Skin epidermis (tissue), 12 donors: Measurements from ENCODE around the gene LIN7A.
A peak's percentile ranks its signal among the peaks of the same experiment; 100 is the strongest.
"Not testable (repeated sequence)": the region's sequence is repeated elsewhere in the genome, so short reads cannot be mapped to it uniquely, and the experiment has no call there.

Experiments
- H3K27ac ChIP-seq, 21 experiments: fragments of 200-600 bp; sonication (generic) in 11 of 21; one replicate each; pipeline ENCODE4 v1.5.0; 2020; ENCODE audit warnings: mild to moderate bottlenecking in 3 of 21, inconsistent platforms in 2 of 21, moderate library complexity in 2 of 21
- H3K4me3 ChIP-seq, 7 experiments: fragments of 200-600 bp; sonication (generic) in 2 of 7; one replicate each; pipeline ENCODE4 v1.5.0; 2020; ENCODE audit warnings: inconsistent platforms in 2 of 7, mild to moderate bottlenecking in 2 of 7, moderate library complexity in 1 of 7

Gene LIN7A

GRCh38 chr12:80818878-80819277 is 118.9 kb downstream of the LIN7A start:
- Histone ChIP-seq H3K27ac (no peak overlapping the region), H3K4me3 (no peak overlapping the region)

GRCh38 chr12:80815351-80815750 is 122.4 kb downstream of the LIN7A start:
- Histone ChIP-seq H3K27ac (no peak overlapping the region), H3K4me3 (no peak overlapping the region)

GRCh38 chr12:80814453-80814852 is 123.3 kb downstream of the LIN7A start:
- H3K4me3 ChIP-seq, result no peak overlapping the region
- H3K27ac ChIP-seq, result no peak overlapping the region

GRCh38 chr12:80813820-80814219 is 123.9 kb downstream of the LIN7A start:
- no peak overlapping the region for H3K4me3 ChIP-seq
- H3K27ac ChIP-seq, result no peak overlapping the region

GRCh38 chr12:80811957-80812708 is 125.6 kb downstream of the LIN7A start:
- no peak overlapping the region for H3K27ac ChIP-seq

GRCh38 chr12:80810874-80811273 is 126.9 kb downstream of the LIN7A start:
- no peak overlapping the region for H3K27ac ChIP-seq
- no peak overlapping the region for H3K4me3 ChIP-seq

More at GRCh38 chr12:80811957-80812708, 125.6 kb downstream of the LIN7A start:
- H3K4me3 ChIP-seq, result no peak overlapping the region

GRCh38 chr12:80807640-80808288 is 130.0 kb downstream of the LIN7A start:
- Histone ChIP-seq H3K27ac (no peak overlapping the region), H3K4me3 (no peak overlapping the region)

- Histone ChIP-seq H3K27ac (no peak overlapping the region), H3K4me3 (no peak overlapping the region)
Observed at GRCh38 chr12:80805106-80805505, 132.6 kb downstream of the LIN7A start.

- H3K4me3 ChIP-seq, result no peak overlapping the region
- no peak overlapping the region for H3K27ac ChIP-seq
Observed at GRCh38 chr12:80802652-80803400, 134.9 kb downstream of the LIN7A start.

GRCh38 chr12:80798281-80798680 is 139.5 kb downstream of the LIN7A start:
- H3K4me3 ChIP-seq, result no peak overlapping the region
- no peak overlapping the region for H3K27ac ChIP-seq

GRCh38 chr12:80794551-80794950 is 143.2 kb downstream of the LIN7A start:
- H3K4me3 ChIP-seq, result no peak overlapping the region

GRCh38 chr12:80792861-80793260 is 144.9 kb downstream of the LIN7A start:
- no peak overlapping the region for H3K27ac ChIP-seq
- no peak overlapping the region for H3K4me3 ChIP-seq

More at GRCh38 chr12:80794551-80794950, 143.2 kb downstream of the LIN7A start:
- no peak overlapping the region for H3K27ac ChIP-seq

- H3K27ac ChIP-seq, result no peak overlapping the region
- no peak overlapping the region for H3K4me3 ChIP-seq
Observed at GRCh38 chr12:80791863-80792262, 145.9 kb downstream of the LIN7A start.

GRCh38 chr12:80788407-80788806 is 149.3 kb downstream of the LIN7A start:
- not testable (repeated sequence) for H3K4me3 ChIP-seq, H3K27ac ChIP-seq

GRCh38 chr12:80782963-80783470 is 154.7 kb downstream of the LIN7A start:
- not testable (repeated sequence) for H3K27ac ChIP-seq, H3K4me3 ChIP-seq

GRCh38 chr12:80781313-80781712 is 156.4 kb downstream of the LIN7A start:
- H3K27ac ChIP-seq, result no peak overlapping the region
- no peak overlapping the region for H3K4me3 ChIP-seq

- H3K27ac ChIP-seq, result no peak overlapping the region
- no peak overlapping the region for H3K4me3 ChIP-seq
Observed at GRCh38 chr12:80780746-80781145, 157.0 kb downstream of the LIN7A start.

GRCh38 chr12:80778005-80778541 is 159.7 kb downstream of the LIN7A start:
- Histone ChIP-seq H3K27ac (peak overlapping the region in 17 of 21 experiments; percentile 7 to 79 (median 65)), H3K4me3 (no peak overlapping the region)

GRCh38 chr12:80777587-80777986 is 160.1 kb downstream of the LIN7A start:
- peak overlapping the region in 17 of 21 experiments; percentile 7 to 78 (median 65) for H3K27ac ChIP-seq
- no peak overlapping the region for H3K4me3 ChIP-seq

GRCh38 chr12:80776706-80777105 is 161.0 kb downstream of the LIN7A start:
- no peak overlapping the region for H3K4me3 ChIP-seq
- peak overlapping the region in 3 of 21 experiments; percentile 74 to 78 (median 78) for H3K27ac ChIP-seq
